Adrenal gland (tissue), 5 donors: ENCODE measurements around the gene USP7.

Experiments used
- CTCF ChIP-seq, 6 experiments: fragments of 450-650 bp in 4 of 6; fragments of 200-600 bp in 2 of 6; sonication (generic) in 1 of 6; IDR thresholded peaks; 1 replicate in 5 of 6; 2 replicates in 1 of 6; pipeline versions ENCODE4 v1.5.1 to v1.8.0; 2016 to 2021; ENCODE audit warnings: antibody characterized with exemption in 6 of 6, mild to moderate bottlenecking in 2 of 6, moderate library complexity in 1 of 6
- POLR2A ChIP-seq, 2 donors: fragments of 450-650 bp; IDR thresholded peaks; one replicate each; pipeline ENCODE4 v1.6.1; 2017; ENCODE audit warnings: antibody characterized with exemption in 2 of 2, mild to moderate bottlenecking in 2 of 2, moderate library complexity in 1 of 2
- donor health status: DM: no; HTN: no; CAD: no.

- TF ChIP-seq CTCF (IDR thresholded peaks at IDR 0.05) (no peak), POLR2A (IDR thresholded peaks at IDR 0.05) (no peak)
These were observed 102.0 kb downstream of the USP7 start for GRCh38 chr16:8861563-8862308.
